ENCODE measurements around the gene BRSK2.

The BRSK2 gene

DNA sequence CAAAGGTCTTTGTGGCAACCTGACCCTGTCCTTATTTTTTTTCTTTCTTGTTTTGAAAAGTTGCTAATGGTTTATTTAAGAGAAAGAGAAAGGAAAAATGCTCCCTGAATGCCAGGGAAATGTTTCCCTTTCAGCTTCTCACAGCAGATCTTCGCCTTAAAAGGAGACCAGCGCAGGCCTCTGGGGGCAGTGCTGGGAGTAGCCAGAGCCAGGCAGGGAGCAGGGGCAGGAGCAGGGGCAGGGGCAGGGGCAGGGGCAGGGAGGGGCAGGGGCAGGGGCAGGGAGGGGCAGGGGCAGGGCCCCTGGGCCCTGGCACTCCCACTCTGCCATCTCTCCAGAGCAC is 91.7 kb downstream of the BRSK2 start:
- Histone ChIP-seq H2BK15ac (replicated peaks; ENCODE audit: low read depth) (no peak overlapping the region), H3K56ac (ENCODE audit: low read length) (no peak overlapping the region), H3K4me2 (ENCODE audit: low read length) (no peak overlapping the region), H3K79me2 (ENCODE audit: control insufficient read depth, insufficient read depth, low read length) (no peaks in the 10 kb centered on the region), H3K36me3 (ENCODE audit: control insufficient read depth, insufficient read depth, low read length) (no peaks in the 10 kb centered on the region), H3K79me1 (ENCODE audit: low read length) (no peaks in the 10 kb centered on the region), H3K4me1 (ENCODE audit: control insufficient read depth, low read depth, low read length) (no peaks in the 10 kb centered on the region), H3K4me3 (ENCODE audit: low read length) (no peak overlapping the region), H3K27me3 (ENCODE audit: insufficient read depth, low read length, poor library complexity) (no peaks in the 10 kb centered on the region), H2BK120ac (ENCODE audit: low read depth, low read length) (no peak overlapping the region), H4K5ac (ENCODE audit: low read length) (no peak overlapping the region), H3K23ac (ENCODE audit: low read length) (no peak overlapping the region), H3K27ac (ENCODE audit: low read depth, low read length) (no peak overlapping the region), H2BK5ac (ENCODE audit: low read length) (no peak overlapping the region), H3K4ac (ENCODE audit: low read depth, low read length) (no peak overlapping the region), H4K8ac (ENCODE audit: low read depth, low read length) (no peak overlapping the region), H2AK5ac (ENCODE audit: low read length) (no peak overlapping the region), H3K9ac (ENCODE audit: low read length) (no peak overlapping the region), H3K18ac (ENCODE audit: low read length) (no peak overlapping the region)
- WGBS (ENCODE audit: extremely low coverage, insufficient coverage, low lambda C conversion rate), result no CpG with 5 or more reads among the region's 2 CpGs
- DNase-seq, result no peak

DNA sequence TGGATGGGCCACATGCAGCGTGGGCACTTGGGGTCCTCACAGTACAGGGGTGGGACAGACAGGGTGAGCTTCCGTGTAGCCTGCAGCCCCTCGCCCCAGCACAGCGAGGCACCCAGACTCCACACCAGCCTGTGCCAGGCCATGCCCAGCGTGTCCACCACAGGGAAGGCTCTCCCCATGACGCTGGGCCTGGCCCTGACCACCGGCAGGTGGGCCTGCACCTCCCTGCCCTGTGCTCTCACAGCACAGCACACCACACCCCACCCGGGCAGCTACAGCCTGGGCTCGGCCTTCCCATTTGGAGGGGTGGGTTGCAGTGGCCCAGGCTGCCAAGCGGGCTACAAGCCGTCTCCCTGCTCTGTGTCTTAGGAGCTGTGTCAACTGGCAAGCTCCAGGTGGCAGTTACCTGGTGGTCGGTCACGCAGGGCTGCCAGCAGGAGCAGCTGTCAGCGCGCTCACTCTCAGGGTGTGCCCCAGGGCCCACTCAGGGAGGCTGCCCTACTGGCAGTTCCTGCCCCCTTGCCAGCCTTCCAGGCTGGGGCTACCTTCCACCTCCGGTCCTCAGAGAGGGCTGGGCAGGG is 92.2 kb downstream of the BRSK2 start:
- Histone ChIP-seq H3K4me2 (ENCODE audit: low read length) (no peak overlapping the region), H2BK120ac (ENCODE audit: low read depth, low read length) (no peak overlapping the region)
- no peak for DNase-seq

DNA sequence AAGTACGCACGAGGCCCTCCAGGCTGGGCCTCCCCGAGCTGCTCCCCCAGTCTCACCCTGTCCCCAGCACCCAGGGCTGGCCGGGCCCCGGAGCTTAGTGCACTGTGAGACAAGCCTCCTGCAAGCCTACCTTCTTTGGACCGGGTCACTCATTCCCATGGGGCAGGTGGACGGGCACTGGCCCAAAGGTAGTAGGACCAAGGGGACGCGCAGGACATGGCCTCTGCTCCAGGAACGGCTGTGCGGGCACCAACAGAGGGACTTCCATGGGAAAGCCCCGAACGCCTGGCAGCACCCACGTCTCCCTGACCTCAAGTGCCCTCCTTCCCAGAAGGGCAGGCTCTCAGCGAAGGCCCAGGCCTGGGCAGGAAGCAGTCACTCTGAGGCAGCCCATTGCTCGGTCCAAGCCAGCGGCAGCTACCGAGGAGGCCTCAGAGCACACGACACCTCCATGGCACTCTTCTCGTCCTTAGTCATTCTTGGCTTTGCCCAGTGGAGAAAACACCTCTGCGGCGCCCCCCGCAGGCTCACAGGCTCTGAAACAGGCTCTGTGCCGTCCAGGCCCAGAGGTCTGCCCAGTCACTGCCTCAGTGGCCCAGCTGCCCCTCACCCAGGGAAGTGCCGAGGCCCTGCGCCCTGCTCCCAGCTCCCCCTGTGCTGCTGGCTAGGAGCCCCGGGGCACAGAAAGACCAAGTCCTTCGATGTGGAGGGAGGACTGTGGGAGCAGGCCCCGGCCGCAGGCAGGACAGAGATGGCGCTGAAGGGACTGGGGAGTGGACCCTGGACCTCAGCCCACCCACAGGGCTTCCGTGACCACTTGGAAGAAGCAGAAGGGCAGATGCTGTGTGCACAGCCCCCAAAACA is 93.1 kb downstream of the BRSK2 start:
- Histone ChIP-seq H3K56ac (ENCODE audit: low read length) (no peak overlapping the region), H3K4me1 (ENCODE audit: control insufficient read depth, low read depth, low read length) (no peaks in the 10 kb centered on the region), H3K4ac (ENCODE audit: low read depth, low read length) (no peak overlapping the region), H3K4me3 (ENCODE audit: low read length) (no peak overlapping the region), H4K5ac (ENCODE audit: low read length) (no peak overlapping the region), H3K4me2 (ENCODE audit: low read length) (no peak overlapping the region), H3K23ac (ENCODE audit: low read length) (no peak overlapping the region), H3K18ac (ENCODE audit: low read length) (no peak overlapping the region), H2BK5ac (ENCODE audit: low read length) (no peak overlapping the region), H3K9ac (ENCODE audit: low read length) (no peak overlapping the region), H3K36me3 (ENCODE audit: control insufficient read depth, insufficient read depth, low read length) (no peaks in the 10 kb centered on the region), H2BK15ac (replicated peaks; ENCODE audit: low read depth) (no peak overlapping the region), H2BK120ac (ENCODE audit: low read depth, low read length) (no peak overlapping the region), H3K27me3 (ENCODE audit: insufficient read depth, low read length, poor library complexity) (no peaks in the 10 kb centered on the region), H3K79me1 (ENCODE audit: low read length) (peaks cover under 1% of the 10 kb centered on the region), H4K8ac (ENCODE audit: low read depth, low read length) (no peak overlapping the region), H2AK5ac (ENCODE audit: low read length) (no peak overlapping the region), H3K27ac (ENCODE audit: low read depth, low read length) (no peak overlapping the region), H3K79me2 (ENCODE audit: control insufficient read depth, insufficient read depth, low read length) (no peaks in the 10 kb centered on the region)
- WGBS (ENCODE audit: extremely low coverage, insufficient coverage, low lambda C conversion rate), result no CpG with 5 or more reads among the region's 32 CpGs
- no peak for DNase-seq

More for the DNA sequence above, 92.2 kb downstream of the BRSK2 start:
- Histone ChIP-seq H3K79me2 (ENCODE audit: control insufficient read depth, insufficient read depth, low read length) (no peaks in the 10 kb centered on the region), H4K8ac (ENCODE audit: low read depth, low read length) (no peak overlapping the region), H3K36me3 (ENCODE audit: control insufficient read depth, insufficient read depth, low read length) (no peaks in the 10 kb centered on the region), H3K79me1 (ENCODE audit: low read length) (no peaks in the 10 kb centered on the region), H3K27me3 (ENCODE audit: insufficient read depth, low read length, poor library complexity) (no peaks in the 10 kb centered on the region), H2BK5ac (ENCODE audit: low read length) (no peak overlapping the region), H2AK5ac (ENCODE audit: low read length) (no peak overlapping the region), H4K5ac (ENCODE audit: low read length) (no peak overlapping the region), H3K4me1 (ENCODE audit: control insufficient read depth, low read depth, low read length) (no peaks in the 10 kb centered on the region), H3K18ac (ENCODE audit: low read length) (no peak overlapping the region), H3K23ac (ENCODE audit: low read length) (no peak overlapping the region), H3K4me3 (ENCODE audit: low read length) (no peak overlapping the region), H2BK15ac (replicated peaks; ENCODE audit: low read depth) (no peak overlapping the region), H3K56ac (ENCODE audit: low read length) (no peak overlapping the region), H3K27ac (ENCODE audit: low read depth, low read length) (no peak overlapping the region), H3K4ac (ENCODE audit: low read depth, low read length) (no peak overlapping the region), H3K9ac (ENCODE audit: low read length) (no peak overlapping the region)
- WGBS (ENCODE audit: extremely low coverage, insufficient coverage, low lambda C conversion rate), result no CpG with 5 or more reads among the region's 16 CpGs

DNA sequence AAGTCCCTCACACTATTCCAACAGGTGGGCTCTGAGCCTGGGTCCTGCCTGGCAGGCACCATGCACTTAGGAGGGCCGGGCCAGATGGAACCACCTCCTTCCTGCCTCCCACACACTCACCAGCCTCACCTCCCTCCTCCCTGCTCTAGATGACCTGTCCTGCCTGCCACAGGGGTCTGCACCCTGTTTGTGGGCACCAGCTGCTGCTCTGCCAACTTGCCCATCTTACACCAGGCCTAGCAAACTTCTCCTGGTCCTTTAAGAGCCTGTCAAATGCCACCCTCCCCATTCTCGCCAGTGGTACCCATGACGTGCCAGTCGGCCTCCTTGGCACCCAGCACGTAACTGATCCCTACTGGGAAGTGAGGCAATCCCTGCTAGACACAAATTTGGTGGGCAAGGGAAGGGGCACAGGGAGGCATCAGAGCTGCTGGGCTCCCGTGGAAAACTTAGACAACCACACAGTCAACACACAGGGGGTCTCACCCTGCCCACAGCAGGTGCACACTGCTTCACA is 93.8 kb downstream of the BRSK2 start:
- no CpG with 5 or more reads among the region's 6 CpGs for WGBS (ENCODE audit: extremely low coverage, insufficient coverage, low lambda C conversion rate)
- Histone ChIP-seq H4K8ac (ENCODE audit: low read depth, low read length) (no peak overlapping the region), H3K79me2 (ENCODE audit: control insufficient read depth, insufficient read depth, low read length) (no peaks in the 10 kb centered on the region)

DNA sequence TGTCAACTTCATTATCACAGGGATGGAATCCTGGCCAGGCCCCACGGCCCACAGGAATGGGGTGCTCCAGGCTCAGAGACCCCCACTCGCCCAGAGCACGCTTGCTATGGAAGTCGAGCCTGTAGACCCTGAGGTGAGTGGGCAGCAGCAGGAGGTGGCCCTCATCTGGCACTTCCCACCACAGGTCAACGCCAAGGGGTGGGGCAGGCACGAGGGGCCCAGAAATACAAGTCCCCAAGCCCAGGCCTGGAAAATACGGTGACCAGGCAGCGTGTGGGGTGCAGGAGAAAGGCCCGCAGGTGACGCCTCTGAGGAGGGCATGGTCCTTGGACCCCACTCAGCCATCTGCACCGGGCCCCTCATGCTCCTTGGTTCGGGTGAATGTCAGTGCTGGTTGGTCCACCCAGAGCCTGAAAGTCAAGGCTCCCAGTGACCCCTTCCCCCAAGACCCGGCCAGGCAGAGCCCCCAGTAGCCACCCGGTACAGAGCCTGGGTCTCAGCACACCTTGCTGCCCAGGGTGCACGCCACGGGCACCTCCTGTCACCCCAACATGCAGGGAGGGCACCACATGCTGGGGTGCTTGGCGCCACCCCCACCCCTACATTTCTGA is 94.4 kb downstream of the BRSK2 start:
- no peak overlapping the region for H2AK5ac ChIP-seq (ENCODE audit: low read length)
- no CpG with 5 or more reads among the region's 17 CpGs for WGBS (ENCODE audit: extremely low coverage, insufficient coverage, low lambda C conversion rate)
- H3K4me2 ChIP-seq (ENCODE audit: low read length), result no peak overlapping the region
- DNase-seq, result no peak
- no peaks in the 10 kb centered on the region for H3K27me3 ChIP-seq (ENCODE audit: insufficient read depth, low read length, poor library complexity)
- no peak overlapping the region for H4K8ac ChIP-seq (ENCODE audit: low read depth, low read length)
- H2BK120ac ChIP-seq (ENCODE audit: low read depth, low read length), result no peak overlapping the region
- H2BK5ac ChIP-seq (ENCODE audit: low read length), result no peak overlapping the region
- no peak overlapping the region for H4K5ac ChIP-seq (ENCODE audit: low read length)
- no peak overlapping the region for H2BK15ac ChIP-seq (replicated peaks; ENCODE audit: low read depth)
- no peak overlapping the region for H3K4me3 ChIP-seq (ENCODE audit: low read length)
- no peak overlapping the region for H3K56ac ChIP-seq (ENCODE audit: low read length)
- H3K4ac ChIP-seq (ENCODE audit: low read depth, low read length), result no peak overlapping the region
- no peak overlapping the region for H3K23ac ChIP-seq (ENCODE audit: low read length)
- H3K79me1 ChIP-seq (ENCODE audit: low read length), result peaks cover 1% of the 10 kb centered on the region
- no peak overlapping the region for H3K9ac ChIP-seq (ENCODE audit: low read length)
- no peaks in the 10 kb centered on the region for H3K79me2 ChIP-seq (ENCODE audit: control insufficient read depth, insufficient read depth, low read length)
- no peaks in the 10 kb centered on the region for H3K4me1 ChIP-seq (ENCODE audit: control insufficient read depth, low read depth, low read length)
- no peak overlapping the region for H3K18ac ChIP-seq (ENCODE audit: low read length)
- H3K27ac ChIP-seq (ENCODE audit: low read depth, low read length), result no peak overlapping the region
- H3K36me3 ChIP-seq (ENCODE audit: control insufficient read depth, insufficient read depth, low read length), result no peaks in the 10 kb centered on the region

More for the DNA sequence above, 93.8 kb downstream of the BRSK2 start:
- Histone ChIP-seq H2BK15ac (replicated peaks; ENCODE audit: low read depth) (no peak overlapping the region), H3K4ac (ENCODE audit: low read depth, low read length) (no peak overlapping the region), H2BK120ac (ENCODE audit: low read depth, low read length) (no peak overlapping the region), H3K56ac (ENCODE audit: low read length) (no peak overlapping the region), H3K4me1 (ENCODE audit: control insufficient read depth, low read depth, low read length) (no peaks in the 10 kb centered on the region), H2BK5ac (ENCODE audit: low read length) (no peak overlapping the region), H3K23ac (ENCODE audit: low read length) (no peak overlapping the region), H3K4me3 (ENCODE audit: low read length) (no peak overlapping the region), H3K18ac (ENCODE audit: low read length) (no peak overlapping the region), H2AK5ac (ENCODE audit: low read length) (no peak overlapping the region), H3K79me1 (ENCODE audit: low read length) (peaks cover 1% of the 10 kb centered on the region), H4K5ac (ENCODE audit: low read length) (no peak overlapping the region), H3K4me2 (ENCODE audit: low read length) (no peak overlapping the region), H3K27ac (ENCODE audit: low read depth, low read length) (no peak overlapping the region), H3K27me3 (ENCODE audit: insufficient read depth, low read length, poor library complexity) (no peaks in the 10 kb centered on the region), H3K9ac (ENCODE audit: low read length) (no peak overlapping the region), H3K36me3 (ENCODE audit: control insufficient read depth, insufficient read depth, low read length) (no peaks in the 10 kb centered on the region)
- no peak for DNase-seq

All from mesendoderm (in vitro differentiated cells).